ENCODE data around the gene NOX5.

DNA sequence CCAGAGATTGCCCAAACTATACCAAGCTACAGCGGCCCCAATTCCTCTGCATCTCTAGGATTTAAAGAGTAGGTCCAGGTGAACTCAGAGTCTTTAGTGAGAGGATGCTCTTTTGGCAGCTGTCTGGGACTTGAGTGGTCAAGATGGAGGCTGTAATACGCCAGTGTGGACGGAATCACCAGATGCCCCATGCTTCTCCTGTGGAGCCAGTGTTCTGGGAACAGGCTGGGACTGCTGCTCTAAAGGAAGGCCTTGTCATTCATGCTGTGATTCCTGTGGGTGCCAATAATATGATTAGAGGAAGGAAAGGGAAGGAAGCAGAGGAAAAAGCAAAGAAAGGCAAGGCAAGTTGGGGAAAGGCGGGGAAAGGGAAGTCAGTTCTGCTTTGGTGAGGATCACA, 17.4 kb upstream of the NOX5 start:
- no peak for TF ChIP-seq SUZ12 (IDR thresholded peaks at IDR 0.05; ENCODE audit: unreplicated experiment)
- TF ChIP-seq MYC (IDR thresholded peaks at IDR 0.05; ENCODE audit: insufficient read depth, insufficient read length, insufficient replicate concordance, low read length, severe bottlenecking), result no peak
- TF ChIP-seq ZNF274 (IDR thresholded peaks at IDR 0.05; ENCODE audit: insufficient read depth, insufficient read length), result no peak
- TF ChIP-seq, protein P1, sequence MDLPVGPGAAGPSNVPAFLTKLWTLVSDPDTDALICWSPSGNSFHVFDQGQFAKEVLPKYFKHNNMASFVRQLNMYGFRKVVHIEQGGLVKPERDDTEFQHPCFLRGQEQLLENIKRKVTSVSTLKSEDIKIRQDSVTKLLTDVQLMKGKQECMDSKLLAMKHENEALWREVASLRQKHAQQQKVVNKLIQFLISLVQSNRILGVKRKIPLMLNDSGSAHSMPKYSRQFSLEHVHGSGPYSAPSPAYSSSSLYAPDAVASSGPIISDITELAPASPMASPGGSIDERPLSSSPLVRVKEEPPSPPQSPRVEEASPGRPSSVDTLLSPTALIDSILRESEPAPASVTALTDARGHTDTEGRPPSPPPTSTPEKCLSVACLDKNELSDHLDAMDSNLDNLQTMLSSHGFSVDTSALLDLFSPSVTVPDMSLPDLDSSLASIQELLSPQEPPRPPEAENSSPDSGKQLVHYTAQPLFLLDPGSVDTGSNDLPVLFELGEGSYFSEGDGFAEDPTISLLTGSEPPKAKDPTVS (IDR thresholded peaks at IDR 0.05; ENCODE audit: low read depth, low read length), result no peak
- no peak for TF ChIP-seq CTCF (IDR thresholded peaks at IDR 0.05 in 2 of 3, conservative IDR thresholded peaks at IDR 0.05 in 1 of 3; ENCODE audit: control insufficient read depth in 2 of 3, extremely low read depth in 1 of 3, insufficient read depth in 1 of 3, low read depth in 3 of 3, low read length in 3 of 3)
- no peak for TF ChIP-seq POLR2A (IDR thresholded peaks at IDR 0.05; ENCODE audit: low read depth, low read length)
- no peak for TF ChIP-seq RAD21 (IDR thresholded peaks at IDR 0.05; ENCODE audit: insufficient read depth, low read depth, low read length)
- no peak for TF ChIP-seq LARP7 (IDR thresholded peaks at IDR 0.05)
- no peak for TF ChIP-seq RELA (IDR thresholded peaks at IDR 0.05; ENCODE audit: borderline replicate concordance, partially characterized antibody)
- TF ChIP-seq EZH2 (IDR thresholded peaks at IDR 0.05; ENCODE audit: borderline replicate concordance, control insufficient read depth, low read depth, low read length), result no peak
